ENCODE data around the gene HNRNPF.
"Not testable (repeated sequence)": the region's sequence is repeated elsewhere in the genome, so short reads cannot be mapped to it uniquely, and the experiment has no call there.

The HNRNPF gene

DNA sequence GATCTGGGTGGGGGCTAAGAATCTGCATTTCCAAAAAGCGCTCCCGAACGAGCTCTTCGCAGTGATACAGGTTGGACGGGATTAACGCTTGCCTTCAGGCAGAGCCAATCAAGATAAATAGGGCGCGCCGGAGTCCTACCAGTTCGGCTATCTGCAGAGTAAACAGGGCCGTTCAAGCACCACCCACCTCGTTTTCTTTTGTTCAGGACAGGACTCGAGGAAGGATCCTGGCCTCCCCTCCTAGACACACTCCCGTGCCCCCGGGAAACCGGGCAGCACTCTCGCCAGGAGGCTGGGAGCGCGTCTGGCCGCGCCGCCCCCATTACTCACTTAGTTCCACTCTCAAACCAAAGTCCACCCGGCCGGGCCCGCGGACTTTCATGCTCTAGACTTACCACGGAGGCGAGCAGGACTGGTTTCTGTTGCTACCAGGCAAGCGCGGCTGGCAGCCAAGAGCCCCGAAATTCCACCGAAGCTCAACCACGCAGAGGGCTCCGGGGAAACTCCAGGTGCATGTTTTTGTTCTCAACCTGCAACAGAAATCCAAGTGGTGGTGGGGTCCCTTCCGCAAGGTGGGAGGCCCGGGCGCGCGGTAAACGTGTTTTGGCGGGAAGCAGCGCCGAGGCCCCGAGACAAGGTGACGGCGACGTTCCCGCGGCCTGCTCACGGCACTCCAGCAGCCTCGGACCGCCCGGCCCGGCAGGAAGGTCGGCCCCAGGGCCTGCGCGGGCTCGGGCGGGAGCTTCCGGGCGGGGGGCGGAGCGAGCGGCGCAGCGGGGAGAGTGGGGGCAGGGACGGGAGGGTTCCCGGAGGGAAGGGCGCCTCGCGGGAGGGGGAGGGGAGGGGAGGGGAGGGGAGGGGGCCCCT, 12.7 kb downstream of the HNRNPF start:
- DNase-seq = peak; percentile 53

- DNase-seq = peak; percentile 29
These were observed 13.4 kb downstream of the HNRNPF start for GRCh38 chr10:43395571-43396060.

DNA sequence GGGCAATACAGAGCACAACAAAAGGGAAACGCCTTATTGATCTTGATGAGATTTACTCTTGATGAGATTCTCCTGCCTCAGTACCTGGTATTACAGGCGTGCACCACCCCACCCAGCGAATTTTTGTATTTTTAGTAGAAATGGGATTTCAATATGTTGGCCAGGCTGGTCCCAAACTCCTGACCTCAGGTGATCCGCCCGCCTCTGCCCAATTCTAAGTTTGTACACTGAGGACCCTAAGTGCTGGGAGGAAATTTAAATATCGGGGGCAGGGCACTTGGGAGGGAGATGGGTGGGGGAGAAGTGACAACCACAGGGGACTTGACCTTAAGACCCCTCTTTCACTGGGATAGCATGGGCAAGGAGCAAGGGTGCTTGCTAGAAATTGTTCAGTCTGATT, 14.1 kb downstream of the HNRNPF start:
- DNase-seq = no peak

GRCh38 chr10:43393606-43394360, 15.2 kb downstream of the HNRNPF start:
- no peak for DNase-seq

- not testable (repeated sequence) for DNase-seq
These were observed 15.8 kb downstream of the HNRNPF start for GRCh38 chr10:43393186-43393585.

DNA sequence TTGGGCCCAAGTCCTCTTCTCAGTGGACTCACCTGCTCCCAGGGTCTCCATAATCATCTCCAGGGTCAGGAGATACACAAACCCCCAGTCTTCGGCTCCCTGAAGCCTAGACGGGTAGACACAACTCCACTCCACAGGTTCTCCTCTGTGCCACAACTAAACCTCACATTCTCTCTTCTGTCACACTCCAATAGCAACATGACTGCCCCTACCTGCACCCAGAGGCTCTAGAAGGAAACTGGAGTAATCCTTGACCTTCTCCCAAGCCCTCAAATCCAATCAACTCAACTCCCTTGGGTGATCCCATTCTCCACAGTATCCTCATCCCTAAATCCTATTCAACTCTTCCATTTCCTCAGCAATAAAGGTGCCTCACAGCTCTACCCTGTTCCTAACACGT, 16.2 kb downstream of the HNRNPF start:
- no peak for DNase-seq

DNA sequence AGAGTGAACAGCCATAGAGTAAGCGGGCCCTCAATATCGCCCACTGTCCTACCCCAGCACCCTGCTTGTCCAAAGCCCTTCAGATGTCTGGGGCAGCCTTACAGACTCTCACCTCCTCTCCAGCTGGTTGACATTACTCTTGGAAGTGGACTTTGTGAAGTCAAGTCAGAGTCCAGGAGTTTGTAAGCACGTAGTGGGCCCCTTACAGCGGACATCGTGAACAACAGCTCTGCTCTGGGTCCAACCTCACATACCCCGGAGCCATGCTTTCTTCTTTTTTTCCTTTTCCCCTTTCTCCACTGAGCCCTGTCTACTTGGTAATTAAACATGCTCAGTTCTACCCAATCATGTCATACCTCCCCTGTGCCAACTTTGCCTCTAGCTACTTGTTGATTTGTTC, 17.5 kb downstream of the HNRNPF start:
- no peak for DNase-seq

GRCh38 chr10:43390759-43391158, 18.2 kb downstream of the HNRNPF start:
- no peak for DNase-seq

DNA sequence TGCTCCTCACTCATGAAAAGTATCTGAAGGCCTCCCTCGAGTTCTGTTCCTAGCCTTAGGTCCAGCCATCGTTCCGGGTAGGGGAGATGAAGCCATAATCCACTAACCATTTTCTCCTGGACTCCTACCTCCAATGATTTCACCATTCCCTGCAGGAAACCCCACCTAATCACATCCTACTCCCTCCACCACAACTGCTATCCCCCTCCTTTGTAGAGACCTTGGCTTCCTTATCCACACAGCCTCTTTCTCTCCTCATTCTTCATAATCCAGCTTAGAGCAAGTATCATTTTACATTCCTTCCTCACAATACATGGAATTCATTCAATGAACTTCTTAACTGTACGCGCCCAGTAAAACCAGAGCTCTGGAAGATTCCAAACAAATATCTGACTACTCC, 18.7 kb downstream of the HNRNPF start:
- no peak for DNase-seq

GRCh38 chr10:43389867-43390266, 19.1 kb downstream of the HNRNPF start:
- DNase-seq = no peak

DNA sequence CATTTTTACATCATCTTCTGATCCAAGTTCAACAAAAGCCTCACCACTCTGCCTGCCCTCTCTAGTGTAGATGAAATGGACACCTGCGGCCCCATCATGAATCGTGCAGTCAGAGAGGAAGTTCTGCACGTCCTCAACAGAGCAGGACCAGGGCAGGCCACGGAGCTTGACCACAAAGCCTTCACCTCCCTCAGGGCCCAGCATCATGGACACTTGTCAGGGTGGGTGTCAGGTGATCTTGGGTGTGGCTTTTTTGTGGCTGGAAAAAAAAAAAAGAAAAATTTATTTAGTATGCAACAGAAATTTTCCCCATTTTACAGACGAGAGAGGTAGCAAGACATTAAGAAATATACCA, 21.3 kb downstream of the HNRNPF start:
- no peak for DNase-seq

GRCh38 chr10:43386981-43387677, 21.9 kb downstream of the HNRNPF start:
- no peak for DNase-seq

GRCh38 chr10:43386549-43386948, 22.4 kb downstream of the HNRNPF start:
- no peak for DNase-seq

GRCh38 chr10:43385412-43386004, 23.5 kb downstream of the HNRNPF start:
- no peak for DNase-seq

GRCh38 chr10:43384252-43385221, 24.4 kb downstream of the HNRNPF start:
- no peak for DNase-seq

DNA sequence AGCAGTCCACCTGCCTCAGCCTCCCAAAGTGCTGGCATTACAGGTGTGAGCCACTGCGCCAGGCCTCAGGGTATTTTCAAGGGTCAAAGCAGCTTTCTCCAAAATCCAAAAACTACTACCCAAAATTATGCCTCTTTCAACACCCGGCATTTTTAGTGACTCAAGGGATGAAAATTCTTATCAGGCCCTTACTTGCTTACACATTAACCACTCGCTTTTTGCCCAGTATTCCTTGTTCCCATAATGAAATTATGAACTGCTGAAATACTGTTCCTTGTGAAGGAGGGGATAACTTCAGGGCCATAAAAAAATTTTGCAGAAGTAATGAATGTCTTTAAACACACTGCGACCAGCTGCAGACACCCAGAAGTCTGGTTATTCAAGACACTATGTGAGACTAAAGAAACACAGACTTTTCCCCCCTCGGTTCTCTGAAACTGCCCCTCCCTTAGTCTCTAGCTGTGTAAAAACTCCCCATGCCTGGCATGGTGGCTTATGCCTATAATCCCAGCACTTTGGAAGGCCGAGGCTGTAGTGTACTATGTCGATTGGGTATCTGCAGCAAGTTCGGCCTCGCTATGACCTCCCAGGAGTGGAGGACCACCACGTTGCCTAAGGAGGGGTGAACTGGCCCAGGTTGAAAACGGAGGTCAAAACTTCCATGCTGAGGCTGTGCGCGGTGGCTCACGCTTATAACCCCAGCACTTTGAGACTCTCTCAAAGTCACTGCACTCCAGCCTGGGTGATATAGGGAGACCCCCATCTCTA, 25.6 kb downstream of the HNRNPF start:
- DNase-seq = no peak

GRCh38 chr10:43380610-43381222, 28.3 kb downstream of the HNRNPF start:
- DNase-seq = no peak

- DNase-seq = no peak
These were observed 31.5 kb downstream of the HNRNPF start for GRCh38 chr10:43377424-43377883.

DNA sequence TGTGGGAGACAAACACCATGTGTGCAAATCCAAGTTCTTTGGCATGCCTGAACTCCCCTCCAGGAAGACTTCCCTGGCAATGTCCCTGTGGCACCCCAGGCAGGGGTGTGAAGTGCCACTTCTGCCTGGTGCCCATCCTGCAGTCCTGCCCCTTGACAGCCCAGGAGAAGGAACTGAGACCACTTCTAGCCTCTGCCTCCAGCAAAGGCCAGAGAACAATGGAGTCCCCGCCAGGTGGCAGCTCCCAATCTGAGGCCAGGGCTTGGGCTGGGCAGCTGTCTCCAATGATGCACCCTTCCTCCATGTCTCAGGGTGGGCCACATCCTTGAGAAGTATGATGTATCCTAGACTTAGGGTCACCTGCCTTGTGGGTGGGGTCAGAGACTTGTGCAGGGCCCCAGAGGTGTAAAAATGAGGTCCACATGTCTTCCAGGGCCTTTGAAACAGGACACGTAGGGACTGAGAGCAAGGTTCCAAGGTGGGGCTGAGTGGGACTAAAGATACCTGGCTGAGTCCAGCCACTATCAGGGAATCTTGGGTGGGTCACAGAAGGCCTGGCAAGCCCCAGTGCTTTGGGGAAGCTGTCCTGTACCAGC, 32.1 kb downstream of the HNRNPF start:
- DNase-seq = no peak

- DNase-seq = no peak
These were observed 32.8 kb downstream of the HNRNPF start for GRCh38 chr10:43376046-43376635.
